CD4-positive, alpha-beta T cell treated with Interleukin-1 beta for 1 hour (primary cell): ENCODE results near the gene ZFHX3.

Experiments used
- DNase-seq, 2 donors: peaks; one replicate each; pipeline ENCODE4 v3.0.0-alpha.2; 2020 to 2022

Gene ZFHX3

GRCh38 chr16:72815348-72816318 is 232.3 kb downstream of the ZFHX3 start:
- DNase-seq, result no peak

DNA sequence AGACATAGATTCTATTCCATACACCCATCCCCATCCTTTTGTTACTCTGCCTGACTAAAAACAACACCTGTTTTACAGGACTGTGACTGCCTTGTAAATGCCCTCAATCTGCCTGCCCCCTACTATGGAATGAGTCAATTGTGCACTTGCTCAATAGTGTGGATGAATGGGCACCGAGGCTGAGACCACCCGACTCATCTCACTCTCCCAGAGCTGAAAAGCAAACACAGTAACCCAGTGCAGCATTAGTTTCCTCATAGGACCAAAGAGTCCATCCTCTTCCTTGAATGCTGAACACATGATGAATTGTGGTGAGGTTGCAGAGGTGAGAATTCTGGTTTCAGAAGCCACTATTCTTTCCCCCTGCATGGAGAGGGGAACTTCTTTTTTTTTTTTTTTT is 233.7 kb downstream of the ZFHX3 start:
- DNase-seq, result no peak

DNA sequence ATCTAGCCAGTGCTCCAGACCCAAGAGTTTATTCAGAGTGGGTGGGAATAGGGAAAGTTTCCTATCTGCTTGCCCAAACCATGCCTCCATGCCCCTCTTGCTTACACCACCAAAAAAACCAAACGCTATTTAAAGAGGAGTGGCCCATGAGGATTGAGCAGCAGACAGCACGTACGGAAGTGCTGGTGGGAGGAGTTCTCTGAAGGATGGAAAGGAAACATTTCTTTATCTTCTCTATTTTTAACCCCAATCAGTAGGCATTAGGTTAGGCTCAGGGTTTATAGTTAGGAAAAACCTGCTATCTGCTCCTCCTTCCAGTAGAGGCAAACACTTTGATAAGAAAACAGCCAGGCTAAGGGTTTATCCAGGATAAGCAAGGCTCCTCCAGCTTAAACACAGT is 235.3 kb downstream of the ZFHX3 start:
- DNase-seq, result no peak

DNA sequence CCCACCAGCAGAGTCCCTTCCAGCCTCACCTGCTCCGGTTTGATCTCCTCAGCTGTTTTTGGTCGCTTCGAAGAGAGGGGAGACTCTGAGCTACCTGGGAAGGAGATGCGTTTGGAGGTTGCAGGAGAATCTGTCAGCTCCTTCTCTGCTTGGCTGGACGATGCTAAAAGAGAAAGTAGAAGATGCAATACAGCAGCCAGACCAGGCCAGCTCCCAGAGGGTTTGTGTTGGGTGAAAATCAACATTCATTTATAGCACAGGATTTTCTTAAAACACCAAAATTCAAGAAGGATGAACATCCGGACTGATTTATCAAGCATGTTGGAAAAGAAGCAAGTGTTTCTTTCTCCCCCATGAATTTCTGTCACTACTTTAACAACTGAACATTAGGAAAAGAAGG is 236.1 kb downstream of the ZFHX3 start:
- DNase-seq, result no peak

GRCh38 chr16:72811188-72811720 is 236.7 kb downstream of the ZFHX3 start:
- DNase-seq, result no peak

GRCh38 chr16:72810480-72810879 is 237.4 kb downstream of the ZFHX3 start:
- no peak for DNase-seq

- DNase-seq, result no peak
These were observed 238.5 kb downstream of the ZFHX3 start for GRCh38 chr16:72809446-72809845.

DNA sequence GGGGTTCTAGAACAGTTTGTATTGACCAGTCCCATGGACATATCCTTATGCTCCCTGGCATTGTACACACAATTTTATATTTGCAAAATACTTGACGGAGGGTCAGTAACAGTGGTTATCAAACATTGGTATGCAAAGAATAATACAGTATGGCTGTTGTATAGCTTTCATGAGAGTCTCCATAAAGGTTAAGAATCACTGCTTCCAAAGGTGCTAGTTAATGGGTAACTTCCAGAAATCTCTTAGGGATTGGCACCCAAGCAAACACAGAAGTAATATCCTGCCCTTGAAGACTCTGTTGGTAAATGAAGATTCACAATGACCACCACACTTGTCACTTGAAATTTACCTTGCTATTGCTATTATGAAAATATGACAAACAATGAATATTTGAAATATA is 239.2 kb downstream of the ZFHX3 start:
- DNase-seq, result no peak

- DNase-seq, result no peak
These were observed 240.7 kb downstream of the ZFHX3 start for GRCh38 chr16:72807245-72807644.

DNA sequence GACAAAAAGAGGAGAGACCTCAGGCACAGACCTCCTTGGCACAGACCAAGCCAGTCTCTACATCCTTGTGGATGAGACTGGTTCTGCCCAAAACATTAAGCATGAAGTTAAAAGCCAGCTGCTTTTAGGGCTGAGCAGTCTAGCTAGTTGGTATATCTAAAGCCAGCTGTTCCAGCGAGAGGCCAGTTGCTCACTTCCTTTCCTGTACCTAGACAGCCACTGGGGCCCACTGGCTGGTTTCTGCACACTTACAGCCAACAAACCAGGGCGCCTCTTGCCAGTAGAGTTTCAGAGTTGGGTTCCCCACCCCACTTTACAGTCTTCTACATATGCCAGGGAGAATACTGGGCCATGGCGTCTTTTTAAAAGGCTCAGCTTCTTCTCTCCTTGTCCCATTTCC is 242.4 kb downstream of the ZFHX3 start:
- DNase-seq, result no peak

GRCh38 chr16:72800524-72801161 is 247.3 kb downstream of the ZFHX3 start:
- no peak for DNase-seq

GRCh38 chr16:72798264-72798663 is 249.7 kb downstream of the ZFHX3 start:
- DNase-seq, result no peak

DNA sequence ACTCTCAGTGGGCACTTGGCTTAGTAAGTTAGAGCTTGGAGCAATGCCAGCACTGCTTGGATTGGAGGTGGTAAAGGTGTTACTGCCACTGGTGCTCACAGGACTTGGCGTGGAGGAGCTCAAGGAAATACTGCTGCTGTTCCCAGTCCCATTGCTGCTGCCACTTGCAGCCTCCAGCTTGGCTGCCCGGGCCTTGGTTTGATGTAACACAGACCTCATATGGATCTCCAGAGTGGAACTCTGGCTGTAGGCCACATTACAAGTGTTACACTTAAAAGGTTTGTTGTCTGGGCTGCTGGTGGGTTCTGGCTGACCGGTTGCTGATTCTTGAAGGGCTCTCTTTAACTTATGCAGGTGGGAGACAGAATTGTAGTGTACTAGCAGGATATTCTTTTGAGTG is 250.3 kb downstream of the ZFHX3 start:
- no peak for DNase-seq

DNA sequence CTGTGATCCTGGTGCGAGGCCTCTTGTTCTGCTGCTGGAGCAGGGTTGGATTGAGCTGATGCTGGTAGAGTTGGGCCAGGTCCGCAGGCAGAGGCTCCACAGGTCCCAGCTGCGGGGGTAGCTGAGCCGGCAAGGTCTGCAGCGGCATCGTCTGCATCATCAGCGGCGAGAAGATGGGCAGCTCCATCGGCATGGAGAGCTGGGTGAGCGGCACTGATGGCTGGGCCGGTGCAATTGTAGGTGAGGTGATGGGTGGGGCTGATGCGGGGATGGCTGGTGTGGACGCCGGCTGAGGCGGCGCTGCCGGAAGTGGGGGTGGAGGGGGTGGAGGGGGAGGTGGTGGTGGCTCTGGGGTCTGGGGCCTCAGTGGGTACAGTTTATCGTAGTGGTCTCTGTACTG is 251.7 kb downstream of the ZFHX3 start:
- DNase-seq, result no peak

GRCh38 chr16:72794986-72795385 is 252.9 kb downstream of the ZFHX3 start:
- DNase-seq, result no peak

DNA sequence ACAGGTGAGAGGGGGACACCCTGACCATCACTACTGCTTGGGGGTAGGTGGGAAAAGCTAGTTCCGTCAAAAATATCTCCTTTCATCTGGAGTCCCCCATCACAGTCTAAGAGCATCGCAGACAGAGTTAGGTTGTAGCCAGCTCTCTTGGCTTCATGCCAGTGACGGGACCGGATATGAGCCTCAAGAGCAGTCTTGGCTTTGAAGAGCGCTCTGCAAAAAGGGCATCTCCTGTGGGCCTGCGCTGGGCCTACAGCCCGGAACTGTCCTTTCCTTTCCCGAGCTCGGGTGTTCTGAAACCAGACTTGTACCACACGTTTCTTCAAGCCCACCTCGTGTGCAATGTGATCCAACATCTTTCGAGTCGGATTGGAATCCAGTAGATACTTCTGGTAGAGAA is 253.6 kb downstream of the ZFHX3 start:
- no peak for DNase-seq

GRCh38 chr16:72793716-72794115 is 254.2 kb downstream of the ZFHX3 start:
- no peak for DNase-seq

GRCh38 chr16:72793017-72793416 is 254.9 kb downstream of the ZFHX3 start:
- no peak for DNase-seq

GRCh38 chr16:72791786-72792185 is 256.1 kb downstream of the ZFHX3 start:
- no peak for DNase-seq

- DNase-seq, result no peak
These were observed 258.0 kb downstream of the ZFHX3 start for GRCh38 chr16:72789921-72790320.

DNA sequence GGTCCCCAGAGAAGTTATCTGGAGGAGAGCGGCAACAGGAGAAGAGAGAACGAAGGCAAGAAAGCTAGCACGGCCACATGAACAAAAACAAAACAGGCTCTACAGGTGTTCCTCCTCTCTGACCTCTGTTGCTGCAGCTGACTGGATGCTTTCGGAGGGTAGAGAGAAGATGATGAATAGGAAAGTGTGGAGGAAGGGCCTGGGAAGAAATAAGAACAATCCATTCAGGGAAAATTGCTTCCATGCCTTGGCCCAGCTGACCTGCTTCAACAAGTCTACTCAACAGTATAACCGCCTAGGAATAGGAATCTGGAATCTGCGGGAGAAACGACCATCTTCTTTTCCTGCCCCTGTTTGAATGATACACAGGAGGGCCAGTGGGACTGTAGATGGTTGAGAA is 258.5 kb downstream of the ZFHX3 start:
- no peak for DNase-seq

- DNase-seq, result no peak
These were observed 259.6 kb downstream of the ZFHX3 start for GRCh38 chr16:72788269-72788809.

DNA sequence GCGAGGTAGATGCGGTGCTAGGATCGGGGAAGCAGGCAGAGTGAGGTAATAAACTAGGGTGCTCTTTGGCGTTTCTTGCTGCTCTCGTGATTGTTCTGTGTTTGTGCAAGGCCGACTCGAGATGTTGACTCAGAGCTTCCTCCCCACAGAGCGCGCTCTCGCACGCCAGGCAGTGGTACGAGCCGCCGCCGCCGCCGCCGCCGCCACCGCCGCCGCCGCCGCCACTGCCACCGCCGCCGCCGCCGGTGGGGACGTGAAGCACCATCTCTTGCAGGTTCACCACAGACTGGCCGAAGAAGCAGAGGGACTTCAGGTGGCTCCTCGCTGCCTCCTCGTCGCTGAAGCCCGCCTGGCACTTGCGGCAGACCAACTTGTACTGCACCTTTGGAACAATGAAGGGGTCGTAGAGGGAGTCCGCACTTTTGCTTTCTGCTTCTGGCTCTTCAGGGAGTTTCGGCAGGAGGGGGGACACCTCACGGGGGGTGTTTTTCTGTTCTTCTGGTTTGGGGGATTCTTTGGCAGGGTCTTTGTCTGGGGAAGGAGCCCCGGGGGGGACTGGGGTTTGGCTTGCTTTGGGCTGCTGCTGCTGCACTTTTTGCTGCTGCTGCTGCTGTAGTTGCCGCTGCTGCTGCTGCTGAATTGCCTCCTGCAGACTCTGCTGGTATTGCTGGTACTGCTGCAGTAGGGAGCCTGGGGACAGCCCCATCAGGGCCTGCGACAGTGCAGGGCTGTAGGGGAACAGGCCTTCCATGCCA is 260.2 kb downstream of the ZFHX3 start:
- peak; percentile 39 to 70 for DNase-seq
